Activated T-helper 1 cell treated with Interleukin-2 at 50 U/mL for 16 hours (primary cell): ENCODE measurements around the gene TRPM3.

Experiments used
- DNase-seq: peaks from one replicate; pipeline ENCODE4 v3.0.0-alpha.2; 2020; ENCODE audit warnings: low read depth

The TRPM3 gene

GRCh38 chr9:70552561-70552960 is 568.9 kb downstream of the TRPM3 start:
- no peak for DNase-seq

- no peak for DNase-seq
These were observed 569.6 kb downstream of the TRPM3 start for GRCh38 chr9:70551801-70552200.

GRCh38 chr9:70551396-70551795 is 570.0 kb downstream of the TRPM3 start:
- no peak for DNase-seq

GRCh38 chr9:70549926-70550325 is 571.5 kb downstream of the TRPM3 start:
- DNase-seq: no peak

- DNase-seq: no peak
These were observed 579.0 kb downstream of the TRPM3 start for GRCh38 chr9:70542311-70542931.

- DNase-seq: no peak
These were observed 581.4 kb downstream of the TRPM3 start for GRCh38 chr9:70540016-70540415.

GRCh38 chr9:70539526-70539925 is 581.9 kb downstream of the TRPM3 start:
- no peak for DNase-seq

GRCh38 chr9:70539001-70539400 is 582.4 kb downstream of the TRPM3 start:
- DNase-seq: no peak

- DNase-seq: no peak
These were observed 584.3 kb downstream of the TRPM3 start for GRCh38 chr9:70537084-70537483.

GRCh38 chr9:70535546-70536323 is 585.7 kb downstream of the TRPM3 start:
- no peak for DNase-seq

- no peak for DNase-seq
These were observed 587.0 kb downstream of the TRPM3 start for GRCh38 chr9:70534471-70534870.

- DNase-seq: no peak
These were observed 587.4 kb downstream of the TRPM3 start for GRCh38 chr9:70534061-70534460.

- no peak for DNase-seq
These were observed 587.9 kb downstream of the TRPM3 start for GRCh38 chr9:70533492-70533891.

- no peak for DNase-seq
These were observed 588.7 kb downstream of the TRPM3 start for GRCh38 chr9:70532716-70533115.

GRCh38 chr9:70531311-70531710 is 590.1 kb downstream of the TRPM3 start:
- DNase-seq: no peak

GRCh38 chr9:70530716-70531115 is 590.7 kb downstream of the TRPM3 start:
- no peak for DNase-seq

GRCh38 chr9:70529833-70530232 is 591.6 kb downstream of the TRPM3 start:
- DNase-seq: no peak

GRCh38 chr9:70529377-70529776 is 592.0 kb downstream of the TRPM3 start:
- DNase-seq: no peak

- no peak for DNase-seq
These were observed 594.5 kb downstream of the TRPM3 start for GRCh38 chr9:70526902-70527301.

GRCh38 chr9:70525519-70525918 is 595.9 kb downstream of the TRPM3 start:
- DNase-seq: no peak

- DNase-seq: no peak
These were observed 601.3 kb downstream of the TRPM3 start for GRCh38 chr9:70519912-70520724.

- DNase-seq: no peak
These were observed 603.4 kb downstream of the TRPM3 start for GRCh38 chr9:70517926-70518610.
